Peyer's patch (tissue), 4 donors: ENCODE results near the gene NOL4L.

Source experiments
- POLR2A ChIP-seq, 2 donors: fragments of 450-650 bp; IDR thresholded peaks; one replicate each; pipeline ENCODE4 v1.5.1; 2017; ENCODE audit warnings: antibody characterized with exemption in 2 of 2, mild to moderate bottlenecking in 2 of 2, moderate library complexity in 2 of 2
- TF ChIP-seq, protein P1 (sequence below), 6 experiments: fragments of 450-650 bp in 4 of 6; fragments of 200-600 bp in 2 of 6; sonication (generic) in 1 of 6; IDR thresholded peaks; one replicate each; pipeline ENCODE4 v1.5.1; 2017 to 2019; ENCODE audit warnings: antibody characterized with exemption in 6 of 6, mild to moderate bottlenecking in 3 of 6, moderate library complexity in 1 of 6

DNA sequence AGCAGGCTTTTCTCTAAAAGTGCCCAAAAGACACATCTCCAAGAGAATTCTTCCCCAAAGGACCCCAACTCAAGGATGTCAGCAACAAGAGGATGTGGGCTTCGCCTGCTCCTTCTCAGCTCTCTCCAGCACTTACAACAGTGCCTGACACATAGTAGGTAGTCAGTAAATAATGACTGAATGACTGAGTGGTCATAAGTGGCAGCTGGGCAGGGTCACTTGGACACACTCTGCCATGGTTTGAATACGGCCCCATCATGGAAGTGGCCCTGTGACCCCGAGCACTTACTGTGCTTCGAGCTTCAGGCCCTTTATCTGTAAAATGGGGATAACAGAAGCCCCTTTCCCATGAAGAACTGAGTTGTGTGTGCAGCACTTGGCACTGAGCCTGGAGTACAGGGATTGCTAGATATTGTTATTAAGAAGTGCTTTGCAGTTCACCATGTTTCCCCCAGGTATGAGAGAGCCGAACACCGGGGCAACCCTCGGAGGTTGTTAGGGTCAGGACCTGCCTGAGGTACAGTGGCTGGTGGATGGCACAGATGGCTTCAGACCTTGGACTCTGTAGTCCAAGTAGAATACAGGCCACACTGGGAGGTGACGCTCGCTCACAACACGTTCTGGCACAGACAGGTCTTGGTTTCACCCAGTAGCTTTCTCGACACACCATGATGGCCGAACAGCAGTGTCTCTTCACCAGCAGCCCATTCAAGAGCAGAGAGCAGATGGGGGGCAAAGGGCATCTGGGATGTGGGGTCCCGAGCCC, 56.0 kb downstream of the NOL4L start:
- no peak for TF ChIP-seq POLR2A (IDR thresholded peaks at IDR 0.05)
- TF ChIP-seq, protein P1, sequence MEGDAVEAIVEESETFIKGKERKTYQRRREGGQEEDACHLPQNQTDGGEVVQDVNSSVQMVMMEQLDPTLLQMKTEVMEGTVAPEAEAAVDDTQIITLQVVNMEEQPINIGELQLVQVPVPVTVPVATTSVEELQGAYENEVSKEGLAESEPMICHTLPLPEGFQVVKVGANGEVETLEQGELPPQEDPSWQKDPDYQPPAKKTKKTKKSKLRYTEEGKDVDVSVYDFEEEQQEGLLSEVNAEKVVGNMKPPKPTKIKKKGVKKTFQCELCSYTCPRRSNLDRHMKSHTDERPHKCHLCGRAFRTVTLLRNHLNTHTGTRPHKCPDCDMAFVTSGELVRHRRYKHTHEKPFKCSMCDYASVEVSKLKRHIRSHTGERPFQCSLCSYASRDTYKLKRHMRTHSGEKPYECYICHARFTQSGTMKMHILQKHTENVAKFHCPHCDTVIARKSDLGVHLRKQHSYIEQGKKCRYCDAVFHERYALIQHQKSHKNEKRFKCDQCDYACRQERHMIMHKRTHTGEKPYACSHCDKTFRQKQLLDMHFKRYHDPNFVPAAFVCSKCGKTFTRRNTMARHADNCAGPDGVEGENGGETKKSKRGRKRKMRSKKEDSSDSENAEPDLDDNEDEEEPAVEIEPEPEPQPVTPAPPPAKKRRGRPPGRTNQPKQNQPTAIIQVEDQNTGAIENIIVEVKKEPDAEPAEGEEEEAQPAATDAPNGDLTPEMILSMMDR (IDR thresholded peaks at IDR 0.05), result no peak
